Neural cell (in vitro differentiated cells): Measurements from ENCODE around the gene TSPAN7.

Experiments used
- POLR2AphosphoS5 ChIP-seq: IDR thresholded peaks from 2 replicates; pipeline ENCODE4 v1.6.1; 2012
- TF ChIP-seq, protein P1 (sequence below): fragments of 450-650 bp; IDR thresholded peaks from 2 replicates; pipeline ENCODE4 v1.5.1; 2014; ENCODE audit warnings: antibody characterized with exemption, mild to moderate bottlenecking, moderate library complexity; ENCODE audit not compliant: poor library complexity, severe bottlenecking

GRCh38 chrX:38692961-38693360 lies 131.6 kb downstream of the TSPAN7 start:
- TF ChIP-seq, protein P1, sequence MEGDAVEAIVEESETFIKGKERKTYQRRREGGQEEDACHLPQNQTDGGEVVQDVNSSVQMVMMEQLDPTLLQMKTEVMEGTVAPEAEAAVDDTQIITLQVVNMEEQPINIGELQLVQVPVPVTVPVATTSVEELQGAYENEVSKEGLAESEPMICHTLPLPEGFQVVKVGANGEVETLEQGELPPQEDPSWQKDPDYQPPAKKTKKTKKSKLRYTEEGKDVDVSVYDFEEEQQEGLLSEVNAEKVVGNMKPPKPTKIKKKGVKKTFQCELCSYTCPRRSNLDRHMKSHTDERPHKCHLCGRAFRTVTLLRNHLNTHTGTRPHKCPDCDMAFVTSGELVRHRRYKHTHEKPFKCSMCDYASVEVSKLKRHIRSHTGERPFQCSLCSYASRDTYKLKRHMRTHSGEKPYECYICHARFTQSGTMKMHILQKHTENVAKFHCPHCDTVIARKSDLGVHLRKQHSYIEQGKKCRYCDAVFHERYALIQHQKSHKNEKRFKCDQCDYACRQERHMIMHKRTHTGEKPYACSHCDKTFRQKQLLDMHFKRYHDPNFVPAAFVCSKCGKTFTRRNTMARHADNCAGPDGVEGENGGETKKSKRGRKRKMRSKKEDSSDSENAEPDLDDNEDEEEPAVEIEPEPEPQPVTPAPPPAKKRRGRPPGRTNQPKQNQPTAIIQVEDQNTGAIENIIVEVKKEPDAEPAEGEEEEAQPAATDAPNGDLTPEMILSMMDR = no peak
- no peak for TF ChIP-seq POLR2AphosphoS5
